ENCODE measurements around the gene CCIN.
"Not testable (repeated sequence)": the region's sequence is repeated elsewhere in the genome, so short reads cannot be mapped to it uniquely, and the experiment has no call there.

Gene CCIN

DNA sequence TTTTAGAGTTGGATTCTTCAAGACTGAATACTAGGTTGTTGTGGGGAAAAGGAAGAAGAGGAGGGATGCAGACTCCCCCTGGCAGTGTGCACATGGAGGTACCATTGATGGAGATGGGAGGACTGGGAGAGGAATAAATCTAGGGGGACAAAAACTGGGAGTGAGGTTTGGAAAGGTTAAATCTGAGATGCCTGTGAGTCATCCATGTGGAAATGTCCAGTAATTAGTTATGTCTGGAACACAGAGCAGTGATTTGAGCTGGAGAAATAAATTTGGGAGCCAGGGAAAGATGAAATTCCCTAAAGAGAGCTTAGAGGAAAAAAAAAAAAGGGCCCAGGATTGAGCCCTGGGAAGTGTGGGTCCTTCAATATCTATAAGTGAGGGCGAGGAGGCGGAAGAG lies 8.0 kb upstream of the CCIN start:
- no peak for DNase-seq

DNA sequence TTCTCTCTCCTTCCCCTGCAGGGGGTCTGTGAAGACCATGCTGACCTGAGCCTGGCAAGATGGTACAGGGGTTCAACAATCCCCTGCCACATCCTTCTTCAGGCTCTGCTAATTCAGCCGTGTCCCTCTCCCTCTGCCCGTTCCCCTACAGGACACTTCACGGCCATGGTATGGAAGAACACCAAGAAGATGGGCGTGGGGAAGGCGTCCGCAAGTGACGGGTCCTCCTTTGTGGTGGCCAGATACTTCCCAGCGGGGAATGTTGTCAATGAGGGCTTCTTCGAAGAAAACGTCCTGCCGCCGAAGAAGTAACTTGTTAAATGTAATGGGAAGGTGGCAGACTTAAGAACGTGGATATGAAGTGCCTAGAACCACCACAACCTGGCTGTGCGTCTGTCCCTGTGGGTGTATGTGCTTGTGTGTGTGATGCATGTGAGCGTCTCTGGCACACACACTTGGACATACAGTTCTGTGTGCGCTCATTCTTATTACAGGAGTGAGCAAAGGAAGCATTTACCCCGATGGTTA lies 6.9 kb upstream of the CCIN start:
- DNase-seq = no peak

DNA sequence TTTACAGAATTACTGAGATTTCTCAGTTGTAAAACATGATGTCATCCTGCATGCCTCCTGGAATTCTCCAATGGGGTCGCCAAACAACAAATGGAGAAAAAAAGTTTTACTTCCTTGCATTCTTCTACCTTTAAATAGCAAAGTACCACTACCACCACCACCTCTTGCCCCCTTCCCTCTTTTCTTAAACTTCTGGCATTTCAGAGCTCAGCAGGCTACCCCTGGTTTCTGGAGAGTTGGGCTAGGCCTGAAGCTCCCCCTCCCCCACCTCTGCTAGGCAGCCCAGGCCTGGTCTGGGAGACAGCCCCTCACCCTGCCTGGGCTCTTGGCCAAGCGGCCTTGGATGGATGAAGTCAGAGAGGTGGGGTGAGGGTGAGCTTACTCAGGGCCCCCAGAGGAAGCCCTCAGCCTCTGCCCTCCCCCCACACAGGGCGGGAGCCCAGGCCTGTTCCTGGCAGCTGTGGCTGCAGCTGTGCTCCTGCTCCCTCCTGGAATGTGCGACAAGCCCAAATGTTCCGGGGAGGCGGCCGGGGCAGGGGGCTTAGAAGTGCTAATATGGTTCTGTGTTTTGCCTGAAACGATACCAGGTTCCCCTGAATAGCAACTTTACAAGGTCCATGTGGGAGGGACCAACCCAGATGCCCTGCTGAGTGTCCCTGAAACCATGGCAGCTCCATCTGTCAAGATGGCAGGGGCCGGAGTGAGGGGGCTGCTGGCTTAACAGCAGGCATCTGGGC lies 6.0 kb upstream of the CCIN start:
- DNase-seq = no peak

DNA sequence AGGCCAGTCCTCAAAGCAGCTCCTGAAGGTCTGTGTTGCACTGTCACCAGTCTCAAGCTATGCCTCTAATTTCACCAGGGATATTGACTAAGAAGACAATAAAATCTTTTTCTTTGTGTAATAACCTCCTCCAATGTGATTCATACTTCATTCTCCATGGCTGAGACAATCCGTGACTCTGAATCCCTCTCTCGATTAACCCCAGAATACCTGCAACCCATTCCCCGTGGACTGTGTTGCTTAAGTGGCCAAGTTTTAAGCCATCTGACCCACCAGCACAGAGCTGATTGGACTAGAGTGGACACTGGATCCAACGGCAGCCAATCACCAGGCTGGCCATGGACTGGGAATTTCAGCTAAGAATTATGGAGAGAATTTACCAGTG lies 5.4 kb upstream of the CCIN start:
- no peak for DNase-seq

DNA sequence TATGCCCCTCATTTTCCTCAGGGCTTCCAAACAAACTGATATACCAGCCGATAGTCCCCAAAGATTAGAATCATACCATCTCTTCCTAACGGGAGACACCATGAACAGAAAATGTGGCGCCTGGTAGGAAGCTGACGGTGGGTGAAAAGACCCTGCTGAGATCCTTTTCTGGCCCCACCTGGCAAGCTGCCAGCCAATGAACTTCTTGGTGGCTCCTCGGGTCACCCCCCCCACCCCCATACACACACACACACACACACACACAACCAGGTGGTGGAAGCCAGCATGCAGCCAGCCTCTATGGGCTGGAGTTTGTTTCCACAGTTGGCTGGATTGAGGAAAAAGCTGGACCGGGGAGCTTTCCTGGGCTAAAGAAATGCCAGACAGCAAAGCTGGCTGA lies 4.8 kb upstream of the CCIN start:
- no peak for DNase-seq

DNA sequence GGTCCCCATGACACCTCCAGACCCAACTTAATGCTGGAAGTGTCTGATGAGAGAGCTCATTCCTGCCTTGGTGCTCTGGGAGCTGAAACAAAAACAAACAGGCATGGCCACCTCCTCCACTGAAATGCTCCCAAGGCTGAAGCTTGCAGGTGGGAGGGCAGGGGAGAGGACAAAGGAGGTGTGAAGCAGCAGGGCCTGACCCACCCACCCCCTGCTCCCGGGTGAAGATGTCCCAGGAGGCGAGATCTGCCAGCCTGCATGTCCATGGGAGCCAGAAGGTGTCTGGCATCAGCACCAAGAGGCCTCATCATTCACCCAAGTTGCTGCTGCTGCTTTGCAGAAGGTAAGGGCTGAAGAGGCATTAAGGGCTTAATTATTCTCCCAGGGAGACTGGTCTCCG lies 4.2 kb upstream of the CCIN start:
- no peak for DNase-seq

DNA sequence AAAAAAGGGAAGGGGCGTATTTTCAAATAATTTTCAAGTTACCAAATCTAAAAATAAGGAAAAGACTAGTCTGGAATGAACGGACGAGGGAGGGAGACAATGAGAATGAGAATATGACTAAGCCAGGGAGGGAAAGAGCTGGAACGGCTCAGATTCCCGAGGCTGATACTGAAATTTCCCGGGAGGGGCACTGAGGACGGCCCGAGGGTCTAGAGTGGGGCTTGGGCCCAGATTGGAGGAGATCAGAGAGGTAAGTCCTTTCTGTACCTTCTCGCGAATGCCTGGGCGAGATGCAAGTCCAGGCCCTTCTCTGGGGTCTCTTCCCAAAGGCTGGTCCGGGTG lies 3.4 kb upstream of the CCIN start:
- DNase-seq = no peak

DNA sequence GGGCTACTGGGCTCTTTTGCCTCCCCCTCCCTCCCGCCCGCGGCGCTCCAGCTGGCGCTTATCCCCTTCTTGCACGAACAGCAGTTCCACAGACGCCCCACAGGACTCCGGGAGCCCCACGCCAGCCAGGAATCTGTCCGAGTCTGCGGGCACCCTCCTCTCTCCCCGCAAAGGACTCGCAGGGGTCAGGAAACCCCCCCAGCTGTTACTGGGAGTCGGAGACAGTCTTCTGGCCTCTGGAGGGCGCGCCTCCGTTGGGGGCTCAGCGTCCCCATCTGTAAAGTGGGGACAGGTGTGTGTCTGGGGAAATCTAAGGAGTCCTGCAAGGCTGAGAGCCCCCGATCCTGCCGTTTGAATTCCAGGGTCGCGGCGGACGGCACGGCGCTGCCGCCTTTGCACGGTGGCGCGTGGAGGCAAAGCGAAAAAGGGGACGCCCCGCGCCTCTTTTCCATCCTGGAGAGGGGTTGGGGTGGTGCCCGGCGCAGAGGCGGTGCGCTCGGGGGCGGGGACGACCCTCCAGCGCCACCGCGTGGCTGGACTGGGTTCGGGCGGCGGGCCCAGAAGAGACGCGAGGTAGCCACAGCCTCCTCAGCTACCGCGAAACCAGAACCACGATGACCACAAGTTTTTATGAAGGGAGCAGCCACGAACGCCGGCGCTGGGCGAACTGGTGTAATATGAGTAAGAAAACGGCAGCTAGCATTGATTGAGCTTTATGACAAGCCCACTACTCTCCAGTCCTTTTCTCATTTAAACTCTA lies 2.8 kb upstream of the CCIN start:
- peak; percentile 71 to 81 for DNase-seq

DNA sequence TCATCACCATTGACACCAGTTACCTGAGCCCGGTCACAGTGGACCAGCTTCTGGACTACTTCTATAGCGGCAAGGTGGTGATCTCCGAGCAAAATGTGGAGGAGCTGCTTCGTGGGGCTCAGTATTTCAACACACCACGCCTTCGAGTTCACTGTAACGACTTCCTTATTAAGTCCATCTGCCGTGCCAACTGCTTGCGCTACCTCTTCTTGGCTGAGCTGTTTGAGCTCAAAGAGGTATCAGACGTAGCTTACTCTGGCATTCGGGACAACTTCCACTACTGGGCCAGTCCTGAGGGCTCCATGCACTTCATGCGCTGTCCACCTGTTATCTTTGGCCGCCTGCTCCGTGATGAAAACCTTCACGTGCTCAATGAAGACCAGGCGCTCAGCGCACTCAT lies 520 bp downstream of the CCIN start:
- DNase-seq = no peak

DNA sequence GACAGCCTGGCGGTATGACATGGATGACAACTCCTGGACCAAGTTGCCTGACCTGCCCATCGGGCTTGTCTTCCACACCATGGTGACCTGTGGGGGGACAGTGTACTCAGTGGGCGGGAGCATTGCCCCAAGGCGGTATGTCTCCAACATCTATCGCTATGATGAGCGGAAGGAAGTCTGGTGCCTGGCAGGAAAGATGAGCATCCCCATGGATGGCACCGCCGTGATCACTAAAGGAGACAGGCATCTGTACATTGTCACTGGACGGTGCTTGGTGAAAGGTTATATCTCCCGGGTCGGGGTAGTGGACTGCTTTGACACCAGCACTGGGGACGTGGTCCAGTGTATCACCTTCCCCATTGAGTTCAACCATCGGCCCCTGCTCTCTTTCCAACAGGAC lies 1.3 kb downstream of the CCIN start:
- DNase-seq = no peak

DNA sequence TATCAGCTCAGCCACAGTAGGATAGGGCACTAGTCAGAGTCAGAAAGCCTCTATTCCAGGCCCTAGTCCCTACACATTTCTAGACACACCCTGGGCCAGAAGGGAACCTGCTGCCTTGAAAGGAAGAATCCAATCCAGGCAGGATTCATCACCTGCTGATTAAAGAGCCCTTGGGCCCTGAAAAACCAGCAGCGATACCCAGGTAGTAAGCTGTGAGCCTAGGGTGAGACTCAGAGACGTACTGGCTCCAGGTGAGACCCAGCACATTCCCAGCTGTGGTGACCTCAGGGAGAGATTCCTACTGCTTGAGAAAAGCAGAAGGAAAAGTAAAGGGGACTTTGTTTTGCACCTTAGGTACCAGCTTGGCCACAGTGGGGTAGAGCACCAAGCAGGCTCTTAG lies 4.7 kb downstream of the CCIN start:
- DNase-seq = no peak

DNA sequence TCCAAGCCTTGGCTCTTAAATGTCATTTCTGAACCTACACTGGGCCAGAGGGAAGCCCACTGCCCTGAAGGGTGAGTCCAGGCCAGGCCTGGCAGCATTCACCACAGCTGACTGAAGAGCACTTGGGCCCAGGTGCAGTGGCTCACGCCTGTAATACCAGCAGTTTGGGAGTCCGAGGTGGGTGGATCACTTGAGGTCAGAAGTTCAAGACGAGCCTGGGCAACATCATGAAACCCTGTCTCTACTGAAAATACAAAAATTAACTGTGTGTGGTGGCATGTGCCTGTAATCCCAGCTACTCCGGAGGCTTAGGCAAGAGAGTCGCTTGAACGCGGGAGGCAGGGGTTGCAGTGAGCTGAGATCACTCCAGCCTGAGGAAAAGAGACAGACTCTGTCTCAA lies 5.1 kb downstream of the CCIN start:
- DNase-seq = no peak

DNA sequence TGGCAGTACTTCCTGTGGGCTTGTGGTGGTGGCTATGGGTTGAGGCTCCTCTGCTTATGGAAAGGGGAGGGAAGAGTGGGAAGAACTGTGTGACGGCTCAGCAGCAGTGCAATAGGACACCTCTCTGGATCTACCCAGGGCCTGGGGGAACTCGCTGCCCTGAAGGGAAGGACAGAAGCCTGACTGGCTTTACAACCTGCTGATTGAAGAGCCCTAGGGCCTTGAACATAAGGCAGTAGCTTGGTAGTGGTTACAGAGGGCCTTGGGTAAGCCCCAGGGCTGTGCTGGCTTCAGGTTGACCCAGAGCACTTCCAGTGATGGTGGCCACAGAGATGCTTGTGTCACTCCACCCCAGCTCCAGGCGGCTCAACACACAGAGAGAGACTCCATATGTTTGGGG lies 5.5 kb downstream of the CCIN start:
- no peak for DNase-seq

DNA sequence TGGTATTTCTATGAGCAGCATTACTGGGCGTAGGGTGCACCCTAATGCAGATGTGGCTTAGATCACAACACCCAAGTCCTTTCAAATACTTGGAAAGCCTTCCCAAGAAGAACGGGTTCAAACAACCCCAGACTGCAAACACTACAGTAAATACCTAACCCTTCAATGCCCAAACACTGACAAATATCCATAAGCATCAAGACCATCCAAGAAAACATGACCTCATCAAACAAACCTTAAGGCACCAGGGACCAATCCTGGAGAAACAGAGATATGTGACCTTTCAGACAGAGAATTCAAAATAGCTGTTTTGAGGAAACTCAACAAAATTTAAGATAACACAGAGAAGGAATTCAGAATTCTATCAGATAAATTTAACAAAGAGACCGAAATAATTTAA lies 6.0 kb downstream of the CCIN start:
- not testable (repeated sequence) for DNase-seq

DNA sequence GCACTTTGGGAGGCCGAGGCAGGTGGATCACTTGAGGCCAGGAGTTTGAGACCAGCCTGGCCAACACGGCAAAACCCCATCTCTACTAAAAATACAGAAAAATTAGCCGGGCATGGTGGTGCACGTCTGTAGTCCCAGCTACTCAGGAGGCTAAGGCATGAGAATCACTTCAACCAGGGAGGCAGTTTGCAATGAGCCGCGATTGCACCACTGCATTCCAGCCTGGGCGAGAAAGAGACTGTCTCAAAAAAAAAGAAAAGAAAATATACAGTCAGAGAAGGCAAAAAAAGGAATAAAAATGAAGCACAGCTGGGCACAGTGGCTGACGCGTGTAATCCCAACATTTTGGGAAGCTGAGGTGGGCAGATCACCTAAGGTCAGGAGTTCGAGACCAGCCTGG lies 7.3 kb downstream of the CCIN start:
- DNase-seq = not testable (repeated sequence)

DNA sequence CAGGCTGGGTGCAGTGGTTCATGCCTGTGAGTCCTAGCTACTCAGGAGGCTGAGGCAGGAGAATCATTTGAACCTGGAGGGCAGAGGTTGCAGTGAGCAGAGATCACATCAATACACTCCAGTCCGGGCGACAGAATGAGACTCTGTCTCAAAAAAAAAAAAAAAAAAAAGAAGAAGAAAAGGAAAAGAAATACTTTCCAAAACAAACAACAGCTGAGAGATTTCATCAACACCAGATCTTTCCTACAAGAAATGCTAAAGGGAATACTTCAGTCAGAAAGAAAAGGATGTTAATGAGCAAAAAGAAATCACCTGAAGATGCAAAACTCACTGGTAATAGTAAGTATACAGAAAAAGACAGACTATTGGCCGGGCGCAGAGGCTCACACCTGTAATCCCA lies 8.4 kb downstream of the CCIN start:
- DNase-seq = no peak

DNA sequence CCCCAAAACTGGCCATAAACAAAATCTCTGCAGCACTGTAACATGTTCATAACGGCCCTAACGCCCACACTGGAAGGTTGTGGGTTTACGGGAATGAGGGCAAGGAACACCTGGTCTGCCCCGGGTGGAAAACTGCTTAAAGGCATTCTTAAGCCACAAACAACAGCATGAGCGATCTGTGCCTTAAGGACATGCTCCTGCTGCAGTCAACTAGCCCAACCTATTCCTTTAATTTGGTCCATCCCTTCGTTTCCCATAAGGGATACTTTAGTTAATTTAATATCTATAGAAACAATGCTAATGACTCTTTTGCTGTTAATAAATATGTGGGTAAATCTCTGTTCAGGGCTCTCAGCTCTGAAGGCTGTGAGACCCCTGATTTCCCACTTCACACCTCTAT lies 11.1 kb downstream of the CCIN start:
- DNase-seq = not testable (repeated sequence)

DNA sequence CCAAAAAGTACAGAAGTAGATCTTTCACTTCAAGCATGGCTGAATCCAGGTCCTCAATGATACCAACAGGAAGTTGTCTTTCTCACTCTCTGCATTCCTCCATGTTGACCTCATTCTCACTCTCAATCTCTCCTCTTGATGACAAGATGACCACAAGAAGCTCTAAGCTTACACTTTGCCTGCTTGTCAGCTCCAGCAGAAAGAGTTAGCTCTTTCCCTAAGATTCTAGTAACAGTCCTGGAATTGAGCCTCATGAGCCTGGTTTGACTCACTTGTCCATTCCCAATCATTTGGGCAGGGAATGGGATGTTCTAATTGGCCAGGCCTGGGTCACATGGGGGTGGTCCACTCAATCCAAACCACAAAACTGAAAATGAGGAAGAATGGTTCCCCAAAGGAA lies 18.2 kb downstream of the CCIN start:
- DNase-seq = no peak

DNA sequence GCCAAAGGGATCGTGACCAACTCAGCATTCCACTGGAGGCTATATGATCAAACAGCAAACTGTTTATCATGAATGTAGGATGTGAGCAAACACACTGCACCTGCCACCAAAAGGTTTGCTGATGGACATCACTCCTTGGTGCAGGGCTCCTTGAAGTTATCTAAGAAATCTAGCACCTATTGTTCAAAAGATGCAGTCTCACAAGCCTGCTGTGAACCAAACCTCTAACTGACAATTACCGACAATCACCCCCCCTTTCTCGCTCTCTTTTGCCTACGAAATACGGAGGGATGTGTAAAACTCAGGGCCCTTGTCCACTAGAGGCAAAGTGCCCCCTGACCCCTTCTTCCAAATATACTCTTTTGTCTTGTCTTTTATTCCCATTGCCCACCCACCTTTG lies 19.0 kb downstream of the CCIN start:
- no peak for DNase-seq

DNA sequence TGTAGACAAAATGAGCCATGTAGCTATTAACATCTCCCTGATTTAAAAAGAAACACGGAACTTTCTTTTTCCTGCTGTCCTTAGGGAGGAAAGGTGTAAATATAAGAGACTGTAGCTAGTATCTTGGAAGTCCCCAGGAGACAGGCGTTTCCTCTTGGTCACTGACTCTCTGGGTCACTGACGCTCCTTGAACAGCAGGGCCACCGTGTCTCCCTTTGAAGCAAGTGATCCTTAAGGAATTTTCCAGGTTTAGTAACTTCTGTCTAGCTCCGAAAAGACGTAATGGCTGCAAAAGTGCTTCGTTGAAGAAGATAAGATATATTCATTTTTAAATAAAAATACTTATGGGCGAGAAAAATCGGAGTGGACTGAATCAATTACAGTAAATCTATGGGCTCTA lies 20.8 kb downstream of the CCIN start:
- DNase-seq = no peak

DNA sequence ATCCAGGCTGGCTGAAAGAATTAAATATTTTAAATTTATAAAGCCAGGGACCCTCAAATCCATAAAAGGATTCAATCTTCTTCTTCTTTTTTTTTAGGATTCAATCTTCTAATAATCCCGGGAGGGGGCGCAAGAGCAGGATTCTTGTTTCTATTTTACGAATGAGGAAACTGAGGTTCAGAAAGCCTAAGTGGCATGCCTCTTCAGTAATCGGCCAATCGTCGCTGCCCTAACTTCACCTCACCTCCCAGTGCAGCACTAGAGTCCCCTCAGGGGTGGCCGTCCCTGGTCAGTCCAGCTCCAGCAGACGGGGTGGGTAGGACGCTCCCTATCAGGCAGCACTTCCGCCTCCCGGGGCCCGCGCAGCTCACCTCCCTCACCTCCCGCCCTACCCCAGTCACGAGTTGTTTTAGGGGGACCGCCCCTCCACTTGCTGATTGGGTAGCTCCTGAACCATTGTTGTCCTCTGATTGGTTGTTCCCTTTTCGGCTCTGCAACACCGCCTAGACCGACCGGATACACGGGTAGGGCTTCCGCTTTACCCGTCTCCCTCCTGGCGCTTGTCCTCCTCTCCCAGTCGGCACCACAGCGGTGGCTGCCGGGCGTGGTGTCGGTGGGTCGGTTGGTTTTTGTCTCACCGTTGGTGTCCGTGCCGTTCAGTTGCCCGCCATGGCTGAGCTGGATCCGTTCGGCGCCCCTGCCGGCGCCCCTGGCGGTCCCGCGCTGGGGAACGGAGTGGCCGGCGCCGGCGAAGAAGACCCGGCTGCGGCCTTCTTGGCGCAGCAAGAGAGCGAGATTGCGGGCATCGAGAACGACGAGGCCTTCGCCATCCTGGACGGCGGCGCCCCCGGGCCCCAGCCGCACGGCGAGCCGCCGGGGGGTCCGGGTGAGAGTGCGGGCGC lies 21.5 kb downstream of the CCIN start, which contains the start of gene CLTA:
TSS of gene CLTA (plus strand) at position 534 of the 902 bp plus-strand sequence. CDS start at position 670, 136 bp downstream.
- peak; percentile 85 to 94 for DNase-seq

DNA sequence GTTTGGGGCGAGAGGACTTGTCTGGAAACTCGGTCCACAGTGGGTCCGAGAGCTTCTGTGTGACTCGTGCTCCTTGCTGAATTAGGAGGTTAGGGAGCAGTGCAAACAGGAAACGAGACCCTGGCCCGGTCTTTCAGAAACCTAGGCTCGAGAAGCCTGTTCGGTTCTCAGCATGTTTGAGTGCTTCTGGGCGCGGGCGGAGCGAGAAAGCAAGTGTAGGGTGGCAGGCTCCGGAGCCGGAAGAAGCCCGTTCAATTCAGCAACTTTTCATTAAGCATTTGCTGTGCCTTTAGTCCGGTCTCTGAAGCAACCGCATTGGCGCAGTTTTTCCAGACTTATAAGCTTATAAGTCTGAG lies 22.1 kb downstream of the CCIN start:
- DNase-seq = peak; percentile 40 to 43

DNA sequence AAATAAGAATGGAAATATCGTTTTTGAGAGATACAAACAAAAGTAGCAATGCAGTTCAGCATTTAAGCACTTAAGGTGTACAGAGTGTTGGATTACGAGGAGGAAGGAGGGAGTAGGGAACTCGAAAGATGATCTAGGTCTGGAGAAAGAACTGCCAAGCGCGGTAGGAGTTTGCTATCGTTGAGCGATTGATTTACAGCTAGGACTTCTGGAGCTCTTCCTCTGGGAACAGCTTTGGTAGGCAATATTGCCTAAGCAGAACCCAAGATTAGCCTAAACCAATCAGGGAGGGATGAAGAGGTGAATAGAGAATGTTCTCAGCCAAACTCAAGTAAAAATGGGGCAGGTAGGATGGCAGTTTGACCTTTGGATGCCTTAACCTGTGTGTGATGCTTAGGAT lies 22.5 kb downstream of the CCIN start:
- no peak for DNase-seq

DNA sequence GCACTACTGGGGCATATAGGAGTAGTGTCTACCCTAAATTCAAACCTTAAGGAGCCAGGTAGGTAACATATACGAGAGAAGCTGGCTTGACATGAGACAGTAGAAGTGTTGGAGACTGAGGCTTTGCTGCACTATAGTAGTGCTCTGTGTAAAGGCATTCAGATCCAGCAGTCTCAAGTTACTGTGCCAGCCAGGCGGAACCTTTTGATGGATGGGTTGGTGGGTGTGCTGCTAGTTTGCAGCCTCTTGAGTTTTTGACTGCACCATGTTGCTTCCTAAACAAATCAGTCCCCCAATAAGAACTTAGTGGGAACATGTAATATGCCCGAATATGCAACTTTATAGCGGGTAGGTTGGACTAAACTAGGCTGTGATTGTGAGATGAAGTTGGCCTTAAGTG lies 23.0 kb downstream of the CCIN start:
- no peak for DNase-seq
